Measurements from ENCODE around the gene SPATS2L.

- TF ChIP-seq CTCF (conservative IDR thresholded peaks at IDR 0.05; ENCODE audit: low read depth, low read length) (no peak), EZH2phosphoT487 (IDR thresholded peaks at IDR 0.05; ENCODE audit: borderline replicate concordance, low read length) (no peak), EZH2 (IDR thresholded peaks at IDR 0.05; ENCODE audit: low read length, unreplicated experiment) (no peak)
Measured at GRCh38 chr2:200453142-200453852, 146.8 kb downstream of the SPATS2L start.
